A673 (cell line): ENCODE data around the gene ICOSLG.
"Not testable (repeated sequence)": the region's sequence is repeated elsewhere in the genome, so short reads cannot be mapped to it uniquely, and the experiment has no call there.

ENCODE experiments used
- EZH2 ChIP-seq: fragments of 200-600 bp; sonication (generic); IDR thresholded peaks from 2 replicates; pipeline ENCODE4 v1.6.1; 2017; ENCODE audit warnings: borderline replicate concordance, low read depth, mild to moderate bottlenecking, mixed read lengths, antibody characterized with exemption, low read length; ENCODE audit not compliant: poor library complexity, severe bottlenecking
- TF ChIP-seq, protein P1 (sequence below): fragments of 300-800, 200-600 bp; sonication (generic); conservative IDR thresholded peaks from 2 replicates; pipeline ENCODE4 v1.5.1; 2017; ENCODE audit warnings: low read depth, mild to moderate bottlenecking, antibody characterized with exemption, low read length, moderate library complexity, mixed read lengths

DNA sequence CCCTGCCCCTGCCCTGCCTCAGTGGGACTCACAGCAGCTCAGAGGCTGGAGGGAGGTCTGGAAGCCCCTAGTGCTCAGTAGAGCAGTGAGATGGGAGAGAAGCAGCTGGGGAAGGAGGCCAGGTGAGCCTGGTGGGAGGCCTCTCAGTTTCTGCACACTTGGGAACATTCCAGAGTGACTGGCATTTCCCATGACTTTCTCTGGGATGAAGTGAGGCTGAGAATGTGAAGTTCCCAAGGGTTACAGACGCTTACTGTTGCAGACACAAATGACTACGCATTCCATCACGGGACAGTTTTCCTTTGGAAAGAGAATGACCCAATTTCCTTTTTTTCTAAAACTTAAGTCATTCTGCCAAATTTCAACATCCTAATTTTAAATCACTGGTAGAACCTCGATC lies 59.2 kb downstream of the ICOSLG start:
- TF ChIP-seq, protein P1, sequence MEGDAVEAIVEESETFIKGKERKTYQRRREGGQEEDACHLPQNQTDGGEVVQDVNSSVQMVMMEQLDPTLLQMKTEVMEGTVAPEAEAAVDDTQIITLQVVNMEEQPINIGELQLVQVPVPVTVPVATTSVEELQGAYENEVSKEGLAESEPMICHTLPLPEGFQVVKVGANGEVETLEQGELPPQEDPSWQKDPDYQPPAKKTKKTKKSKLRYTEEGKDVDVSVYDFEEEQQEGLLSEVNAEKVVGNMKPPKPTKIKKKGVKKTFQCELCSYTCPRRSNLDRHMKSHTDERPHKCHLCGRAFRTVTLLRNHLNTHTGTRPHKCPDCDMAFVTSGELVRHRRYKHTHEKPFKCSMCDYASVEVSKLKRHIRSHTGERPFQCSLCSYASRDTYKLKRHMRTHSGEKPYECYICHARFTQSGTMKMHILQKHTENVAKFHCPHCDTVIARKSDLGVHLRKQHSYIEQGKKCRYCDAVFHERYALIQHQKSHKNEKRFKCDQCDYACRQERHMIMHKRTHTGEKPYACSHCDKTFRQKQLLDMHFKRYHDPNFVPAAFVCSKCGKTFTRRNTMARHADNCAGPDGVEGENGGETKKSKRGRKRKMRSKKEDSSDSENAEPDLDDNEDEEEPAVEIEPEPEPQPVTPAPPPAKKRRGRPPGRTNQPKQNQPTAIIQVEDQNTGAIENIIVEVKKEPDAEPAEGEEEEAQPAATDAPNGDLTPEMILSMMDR, result not testable (repeated sequence)
- TF ChIP-seq EZH2, result not testable (repeated sequence)
